HG03342 (cell line): ENCODE data around the gene KIAA2012.

Experiments
- ATAC-seq: cut with Tn5 transposase; IDR thresholded peaks from one replicate; pipeline ENCODE4 v1.9.1; 2021; ENCODE audit warnings: mild to moderate bottlenecking, moderate library complexity; ENCODE audit not compliant: unreplicated experiment

Gene KIAA2012

GRCh38 chr2:202074324-202074723 lies 1.3 kb downstream of the KIAA2012 start:
- ATAC-seq, result no peak

- no peak for ATAC-seq
Measured at GRCh38 chr2:202079310-202079709, 6.3 kb downstream of the KIAA2012 start.

- no peak for ATAC-seq
Measured at GRCh38 chr2:202084265-202084664, 11.2 kb downstream of the KIAA2012 start.

GRCh38 chr2:202088777-202089176 lies 15.7 kb downstream of the KIAA2012 start:
- ATAC-seq, result no peak

GRCh38 chr2:202090530-202090929 lies 17.5 kb downstream of the KIAA2012 start:
- ATAC-seq, result no peak

DNA sequence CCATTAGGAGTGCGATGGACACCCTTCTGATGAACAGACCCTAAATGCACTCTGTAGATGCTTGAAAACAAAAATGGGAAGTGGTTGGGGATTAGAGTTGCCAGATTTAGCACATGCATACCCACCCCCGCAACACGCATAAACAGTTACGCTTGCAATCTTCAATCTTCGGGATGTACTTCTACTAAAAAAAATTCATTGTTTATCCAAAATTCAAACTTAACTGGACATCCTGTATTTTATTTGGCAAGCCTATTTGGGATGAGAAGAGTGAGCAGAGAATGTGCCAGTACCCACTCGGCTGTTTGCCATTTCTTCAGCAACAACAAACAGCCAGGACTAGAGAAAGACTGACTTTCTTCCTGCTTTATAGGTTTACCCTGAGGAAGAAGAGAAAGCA lies 18.4 kb downstream of the KIAA2012 start:
- ATAC-seq, result no peak

DNA sequence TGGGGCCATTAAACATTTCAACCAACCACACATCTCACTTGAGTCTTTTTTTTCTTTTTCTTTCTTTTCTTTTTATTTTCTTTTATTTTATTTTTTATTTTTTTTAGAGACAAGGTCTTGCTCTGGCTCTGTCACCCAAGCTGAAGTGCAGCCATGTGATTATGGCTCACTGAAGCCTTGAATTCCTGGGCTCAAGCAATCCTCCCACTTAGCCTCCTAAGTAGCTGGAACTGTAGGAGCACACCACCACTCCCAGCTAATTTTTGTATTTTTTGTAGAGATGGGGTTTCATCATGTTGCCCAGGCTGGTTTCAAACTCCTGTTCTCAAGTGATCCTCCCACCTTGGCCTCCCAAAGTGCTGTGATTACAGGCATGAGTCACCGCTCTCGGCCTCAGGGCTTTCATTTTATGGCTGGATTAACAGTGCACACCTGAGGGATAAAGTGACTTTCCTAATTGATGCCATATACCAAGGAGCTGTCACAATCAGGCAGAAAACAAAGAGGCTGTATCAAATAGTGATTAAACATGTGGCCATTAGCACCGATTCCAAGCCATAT lies 21.5 kb downstream of the KIAA2012 start:
- ATAC-seq, result no peak

DNA sequence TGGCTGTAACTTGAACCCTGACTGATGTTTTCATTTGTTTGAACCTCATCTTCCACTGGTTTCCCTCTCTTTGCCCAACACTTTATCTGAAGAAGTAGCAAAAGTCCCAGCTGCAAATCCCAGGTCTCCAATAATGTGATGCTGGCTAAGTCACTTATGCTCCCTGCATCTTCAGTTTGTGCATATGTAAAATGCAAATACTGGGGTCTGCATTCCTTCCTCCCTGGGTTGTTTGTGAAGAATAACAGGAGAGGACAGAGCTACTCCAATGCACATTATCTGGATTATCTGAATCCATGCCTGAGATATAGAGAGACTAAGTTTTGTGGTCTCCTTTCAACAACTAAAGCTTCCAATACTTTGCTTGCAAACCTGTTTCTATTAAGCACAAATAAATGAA lies 22.2 kb downstream of the KIAA2012 start:
- ATAC-seq, result no peak

DNA sequence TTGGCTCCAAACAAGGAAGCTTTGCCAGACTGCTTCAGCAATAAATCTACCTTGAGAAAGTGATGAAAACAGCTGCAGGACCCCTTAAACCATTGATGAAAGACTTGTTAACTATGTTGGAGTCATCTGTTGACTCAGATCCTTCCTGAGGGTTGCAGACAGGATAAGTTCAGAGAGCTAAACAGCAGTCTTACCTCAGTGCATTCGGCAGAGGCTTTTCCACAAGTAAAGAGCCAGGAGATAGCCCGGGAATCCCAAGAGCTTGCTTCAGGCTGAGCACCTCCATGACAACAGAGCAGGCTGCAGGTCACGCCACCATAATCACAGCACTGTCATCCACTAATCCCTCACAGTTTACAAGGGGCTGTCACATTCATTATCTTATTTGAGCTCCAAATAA lies 23.7 kb downstream of the KIAA2012 start:
- ATAC-seq, result no peak

DNA sequence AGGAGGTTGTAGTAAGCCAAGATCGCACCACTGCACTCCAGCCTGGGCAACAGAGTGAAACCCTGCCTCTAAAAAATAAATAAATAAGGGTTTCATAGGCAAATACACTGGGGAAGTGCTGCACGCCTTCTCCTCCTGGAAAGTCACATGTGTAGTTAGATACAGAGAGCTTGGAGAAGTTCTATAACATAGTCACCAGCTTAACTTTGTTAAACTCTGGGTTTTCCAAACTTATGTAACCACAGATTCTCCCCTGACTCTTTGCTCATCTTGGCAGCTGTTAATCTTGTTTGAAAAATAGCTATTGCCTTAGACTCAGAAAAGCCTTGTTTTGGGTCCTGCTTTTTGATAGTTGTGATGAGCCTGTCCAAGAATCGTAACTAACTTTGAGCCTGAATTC lies 25.2 kb downstream of the KIAA2012 start:
- no peak for ATAC-seq

DNA sequence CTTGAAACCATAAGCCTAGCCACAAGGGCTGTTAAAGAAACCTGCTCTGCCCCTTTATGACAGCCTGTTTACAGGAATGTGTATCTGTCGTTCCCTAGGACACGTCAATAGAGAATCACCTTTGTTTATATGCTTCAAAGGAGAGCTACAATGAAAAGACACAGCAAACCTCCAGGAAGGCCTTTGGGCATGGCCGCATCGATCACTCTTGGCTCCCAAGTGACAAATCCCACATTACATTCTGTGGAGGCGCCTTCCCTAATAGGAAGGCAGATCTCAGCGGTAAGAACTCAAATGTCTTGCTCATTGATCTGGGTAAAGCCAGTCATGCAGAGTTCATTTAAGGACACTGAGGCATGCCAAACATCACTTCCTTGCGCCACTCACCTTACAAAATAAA lies 26.5 kb downstream of the KIAA2012 start:
- ATAC-seq, result no peak

DNA sequence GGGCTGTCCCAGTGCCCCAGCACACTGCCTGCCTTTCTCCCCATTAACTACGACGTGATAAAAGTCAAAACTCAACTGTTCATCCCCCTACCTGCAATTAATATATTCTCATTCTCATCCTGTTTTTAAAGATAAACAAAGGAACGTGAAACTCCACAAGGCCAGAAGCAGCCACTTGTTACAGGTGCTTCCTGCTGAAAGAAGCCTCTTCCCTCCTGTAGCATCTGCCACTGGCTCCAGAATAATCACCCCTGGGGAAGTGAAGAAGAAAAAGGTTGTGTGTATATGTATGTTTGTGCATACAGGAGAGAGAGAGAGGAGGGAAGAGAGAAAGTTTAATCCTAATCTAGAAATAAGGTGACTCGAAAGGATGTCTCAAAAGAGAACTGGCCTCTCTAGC lies 27.1 kb downstream of the KIAA2012 start:
- ATAC-seq, result no peak

- ATAC-seq, result no peak
Measured at GRCh38 chr2:202101026-202101579, 28.0 kb downstream of the KIAA2012 start.

GRCh38 chr2:202102425-202103000 lies 29.5 kb downstream of the KIAA2012 start:
- no peak for ATAC-seq

DNA sequence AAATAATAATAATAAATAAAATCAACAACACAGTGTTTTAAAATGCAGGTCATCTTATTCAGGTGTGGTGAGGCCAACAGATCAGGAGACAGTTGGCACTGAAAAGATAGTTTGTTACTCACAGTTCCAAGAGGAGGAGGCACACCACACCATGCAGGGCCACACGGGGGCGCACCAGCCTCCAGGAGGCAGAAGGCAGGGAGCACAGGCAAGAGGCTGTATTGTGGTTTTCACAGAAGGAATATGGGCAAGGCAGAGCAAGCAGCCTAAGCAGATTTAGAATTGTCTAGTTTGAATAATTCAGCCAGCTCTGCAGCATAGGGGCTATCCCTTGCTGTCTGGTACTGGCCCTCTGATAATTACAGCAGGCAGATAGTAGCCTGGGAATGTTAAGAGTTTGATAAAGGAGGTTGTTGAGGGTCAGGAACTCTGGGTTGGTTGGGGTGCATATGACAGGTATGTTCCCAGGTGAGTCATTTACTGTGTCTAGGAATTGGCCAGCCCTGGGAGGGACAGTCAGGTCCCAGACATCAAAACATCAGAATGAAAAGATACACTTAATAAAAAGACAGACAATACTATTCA lies 31.3 kb downstream of the KIAA2012 start:
- ATAC-seq, result no peak

DNA sequence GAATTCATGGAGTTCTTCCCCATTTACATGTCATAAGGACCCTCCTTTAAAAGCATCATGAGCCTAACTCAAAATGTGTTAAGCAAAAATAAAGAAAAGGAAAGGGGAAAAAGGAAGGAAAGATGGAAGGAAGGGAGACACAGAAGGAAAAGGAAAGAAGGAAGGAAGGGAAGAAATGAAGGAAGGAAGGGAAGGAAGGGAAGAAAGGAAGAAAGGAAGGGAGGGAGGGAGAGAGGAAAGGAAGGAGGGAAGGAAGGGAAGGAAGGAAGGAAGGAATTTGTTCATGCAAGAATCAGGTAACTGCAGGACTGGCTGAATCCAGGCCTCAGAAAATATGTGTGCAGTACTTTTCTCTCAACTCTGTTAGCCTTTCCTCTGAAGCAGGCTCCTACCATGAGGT lies 32.0 kb downstream of the KIAA2012 start:
- no peak for ATAC-seq

GRCh38 chr2:202108345-202108744 lies 35.3 kb downstream of the KIAA2012 start:
- no peak for ATAC-seq

GRCh38 chr2:202109139-202109736 lies 36.2 kb downstream of the KIAA2012 start:
- no peak for ATAC-seq

DNA sequence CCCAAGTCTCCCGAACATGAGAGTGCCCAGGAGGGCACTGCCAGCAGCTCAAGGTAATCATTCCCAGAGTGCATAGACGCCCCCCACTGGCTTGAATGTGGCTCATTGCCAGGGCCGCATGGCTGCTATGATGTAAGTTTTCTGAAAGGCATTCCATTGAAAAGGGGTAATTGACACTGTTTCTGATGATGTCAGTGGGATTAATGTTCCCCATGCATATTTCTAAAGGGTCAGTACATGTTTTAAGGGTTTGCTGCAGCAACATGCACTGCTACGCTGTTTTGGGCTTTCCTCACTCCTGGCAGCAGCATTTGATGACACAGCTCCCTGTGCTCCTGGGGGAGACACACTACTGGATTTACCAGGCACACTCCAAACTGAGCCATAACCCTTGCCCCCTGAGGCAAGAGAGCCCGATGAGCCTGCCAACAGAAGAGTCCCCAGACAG lies 36.7 kb downstream of the KIAA2012 start:
- no peak for ATAC-seq

DNA sequence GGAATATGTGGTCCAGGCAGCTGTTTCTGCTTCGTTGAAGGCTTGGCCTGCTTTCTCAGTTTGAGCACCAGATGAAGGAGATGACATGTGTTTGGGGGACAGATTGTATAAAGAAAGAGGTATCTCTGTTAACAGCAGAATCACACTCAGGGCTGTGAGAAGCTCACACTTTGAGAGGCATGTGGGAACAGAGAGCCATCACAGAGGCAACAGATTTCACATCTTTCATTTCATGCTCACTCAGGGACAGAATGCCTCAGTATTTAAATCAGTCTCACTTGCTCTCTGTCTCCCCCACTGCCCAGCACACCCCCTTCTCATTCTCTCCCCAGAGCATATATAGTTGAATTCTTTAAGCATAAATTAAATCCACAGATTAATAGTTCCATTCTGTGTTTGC lies 37.4 kb downstream of the KIAA2012 start:
- ATAC-seq, result no peak

- ATAC-seq, result no peak
Measured at GRCh38 chr2:202112041-202112440, 39.0 kb downstream of the KIAA2012 start.

DNA sequence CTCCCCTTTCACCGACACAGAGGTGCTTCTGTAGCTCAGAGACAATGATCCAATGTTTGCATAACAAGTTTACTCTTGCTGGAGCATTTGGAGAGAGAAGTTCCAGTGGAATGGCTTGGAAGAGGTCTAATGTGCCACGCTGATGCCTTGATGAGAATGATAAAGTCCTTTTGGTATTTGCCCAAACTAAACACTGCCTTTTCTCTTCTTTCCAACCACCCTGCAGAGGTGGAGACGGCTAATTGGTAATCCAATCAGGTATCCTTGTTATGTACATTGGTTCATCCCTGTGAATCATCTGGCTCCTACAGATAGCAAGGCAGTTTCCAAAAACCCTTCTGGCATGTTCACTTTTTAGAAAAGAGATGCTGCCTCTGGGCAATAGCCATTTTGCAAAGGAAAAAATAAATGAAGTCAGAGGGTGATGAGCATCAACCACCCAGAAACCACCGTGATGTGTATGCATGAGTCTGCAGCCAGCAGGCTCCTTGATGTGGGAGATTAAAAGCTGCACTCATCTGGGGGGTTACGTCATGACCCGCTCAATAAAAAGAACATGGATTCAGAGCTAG lies 40.6 kb downstream of the KIAA2012 start:
- no peak for ATAC-seq
